Psoas muscle (tissue), 8 donors: Measurements from ENCODE around the gene DAAM2. TPM values are rescaled to one million over a fixed set of nuclear protein-coding genes. Genes with fewer than 3 reads are reported as not detected.

Experiments
- ATAC-seq, 4 donors: fragments of 200-7000 bp; cut with Tn5 transposase; one replicate each; pipeline ENCODE4 v1.9.1; 2020; ENCODE audit warnings: moderate library complexity in 3 of 4, mild to moderate bottlenecking in 2 of 4
- DNase-seq, 2 donors: peaks; one replicate each; pipeline ENCODE4 v3.0.0-alpha.2; 2020
- H3K27ac ChIP-seq: fragments of 200-600 bp; one replicate; pipeline ENCODE4 v1.8.0; 2022
- H3K27me3 ChIP-seq, 3 donors: fragments of 200-600 bp in 1 of 3; one replicate each; pipeline versions ENCODE4 v1.6.1 to v1.8.0; 2013 to 2022; ENCODE audit warnings: low read length in 2 of 3, mild to moderate bottlenecking in 2 of 3, moderate library complexity in 1 of 3; ENCODE audit not compliant: insufficient read depth in 3 of 3
- H3K36me3 ChIP-seq, 2 donors: fragments of 200-600 bp in 1 of 2; one replicate each; pipeline versions ENCODE4 v1.6.1 to v1.8.0; 2013 to 2022; ENCODE audit warnings: low read depth in 1 of 2, mild to moderate bottlenecking in 1 of 2, moderate library complexity in 1 of 2; ENCODE audit not compliant: insufficient read depth in 1 of 2
- H3K4me1 ChIP-seq: fragments of 200-600 bp; one replicate; pipeline ENCODE4 v1.8.0; 2022
- H3K4me3 ChIP-seq: fragments of 200-600 bp; one replicate; pipeline ENCODE4 v1.8.0; 2022; ENCODE audit warnings: mild to moderate bottlenecking
- H3K9me3 ChIP-seq: fragments of 200-600 bp; one replicate; pipeline ENCODE4 v1.8.0; 2022
- WGBS, 3 donors: extraction: QIAGEN DNeasy Blood & Tissue Kit; methylation state at CpG; one replicate each; pipeline versions ENCODE4 v1.1.6 to v1.1.7; 2013; 5-methylcytosine and 5-hydroxymethylcytosine counted together
- intact Hi-C, 2 donors: fragments of 100-400 bp; cut with DNase I; formaldehyde crosslinking; loops; one replicate each; pipeline versions ENCODE4 v1.11.0 to v1.14.2; 2022
- polyA plus RNA-seq, 3 donors: library from polyadenylated mRNA; stranded (reverse); fragments of 200-250 nt; gene quantifications; one replicate each; pipeline ENCODE4 v1.2.3, GENCODE V29; 2013
- total RNA-seq, 4 donors: library from RNA; stranded (reverse); fragmentation: NEBNext Ultra II Directional in 2 of 4; extraction: Animal tissue kit (Norgen Biotek cat#: 25700) in 2 of 4; gene quantifications; one replicate each; pipeline versions ENCODE4 v1.2.1 to v1.2.4, GENCODE V29; 2021 to 2023
- TF ChIP-seq, protein P1 (sequence below): fragments of 200-600 bp; IDR thresholded peaks from one replicate; pipeline ENCODE4 v1.8.0; 2022; ENCODE audit warnings: antibody characterized with exemption
- donor health status: healthy with polysubstance abuse.
- donor health status: DM: no; HTN: no; CAD: no; lungs with moderate emphysema.
- donor health status: Bipolar disorder and iron deficiency.
- donor health status: healthy.
- donor health status: DM: yes; HTN: yes; CAD: no.
- donor health status: DM: no; HTN: no; CAD: no.
- donor health status: DM: no; HTN: no; CAD: no.
- donor health status: DM: yes; HTN: yes; CAD: no.

DAAM2 gene
- total and polyA plus RNA-seq, 7 donors, result 7.0 to 67.1 (median 26.5) TPM

DNA sequence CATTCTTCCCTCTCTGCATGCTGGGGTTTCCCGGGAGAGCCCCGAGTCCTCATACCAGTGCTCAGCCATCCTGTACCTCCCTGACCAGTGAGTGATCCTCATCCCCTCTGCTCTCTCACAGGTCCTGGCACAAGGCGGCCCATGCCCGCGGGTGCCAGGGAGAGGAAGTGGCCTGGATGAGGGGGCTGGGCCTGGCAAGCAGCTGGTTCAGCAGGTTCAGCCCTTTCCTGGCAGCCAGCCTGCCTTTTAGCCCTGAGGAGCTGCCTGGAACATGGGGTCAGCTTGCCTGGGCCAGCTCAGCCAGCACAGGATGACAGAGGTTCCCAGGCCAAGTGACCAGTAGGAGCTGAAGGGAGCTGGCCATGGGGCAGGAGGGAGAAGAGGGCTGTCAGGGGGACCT is 131.2 kb downstream of the DAAM2 start:
- no peaks in the 10 kb centered on the region for H3K27me3 ChIP-seq
- ATAC-seq (peak; percentile 43 to 92 (median 84)), DNase-seq (peak in 1 of 2 donors; percentile 93)
- H3K4me3 ChIP-seq, result no peak overlapping the region
- peaks cover 48% of the 10 kb centered on the region for H3K4me1 ChIP-seq
- peak overlapping the region; percentile 61 for H3K27ac ChIP-seq
- peaks cover 12 to 79% of the 10 kb centered on the region in 2 donors for H3K36me3 ChIP-seq
- no peaks in the 10 kb centered on the region for H3K9me3 ChIP-seq
- 25 to 50% (median 48%) methylated on average over 5 of the region's 5 CpGs for WGBS, 3 donors
- TF ChIP-seq, protein P1, sequence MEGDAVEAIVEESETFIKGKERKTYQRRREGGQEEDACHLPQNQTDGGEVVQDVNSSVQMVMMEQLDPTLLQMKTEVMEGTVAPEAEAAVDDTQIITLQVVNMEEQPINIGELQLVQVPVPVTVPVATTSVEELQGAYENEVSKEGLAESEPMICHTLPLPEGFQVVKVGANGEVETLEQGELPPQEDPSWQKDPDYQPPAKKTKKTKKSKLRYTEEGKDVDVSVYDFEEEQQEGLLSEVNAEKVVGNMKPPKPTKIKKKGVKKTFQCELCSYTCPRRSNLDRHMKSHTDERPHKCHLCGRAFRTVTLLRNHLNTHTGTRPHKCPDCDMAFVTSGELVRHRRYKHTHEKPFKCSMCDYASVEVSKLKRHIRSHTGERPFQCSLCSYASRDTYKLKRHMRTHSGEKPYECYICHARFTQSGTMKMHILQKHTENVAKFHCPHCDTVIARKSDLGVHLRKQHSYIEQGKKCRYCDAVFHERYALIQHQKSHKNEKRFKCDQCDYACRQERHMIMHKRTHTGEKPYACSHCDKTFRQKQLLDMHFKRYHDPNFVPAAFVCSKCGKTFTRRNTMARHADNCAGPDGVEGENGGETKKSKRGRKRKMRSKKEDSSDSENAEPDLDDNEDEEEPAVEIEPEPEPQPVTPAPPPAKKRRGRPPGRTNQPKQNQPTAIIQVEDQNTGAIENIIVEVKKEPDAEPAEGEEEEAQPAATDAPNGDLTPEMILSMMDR, result no peak
- intact Hi-C loops, result no loop called here

DNA sequence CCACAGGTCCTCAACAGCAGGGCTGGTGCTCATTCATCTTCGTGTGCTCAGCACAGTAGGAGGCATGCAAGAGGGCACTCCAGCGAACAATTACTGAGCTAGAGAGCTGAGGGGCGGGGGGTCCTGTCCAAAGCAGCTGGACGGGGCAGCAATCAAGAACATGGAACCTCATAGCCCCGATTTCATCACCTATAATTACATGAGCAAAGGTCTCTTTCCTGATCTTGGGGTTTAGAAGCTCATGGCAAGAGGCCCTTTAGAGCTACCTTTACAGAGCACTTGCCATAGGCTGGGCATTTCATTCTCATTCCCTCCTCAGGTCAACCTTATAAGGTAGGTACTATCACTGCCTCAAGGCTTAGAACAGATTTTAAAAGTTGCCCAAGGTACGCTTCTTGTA is 131.7 kb downstream of the DAAM2 start:
- H3K36me3 ChIP-seq, result peaks cover 12 to 74% of the 10 kb centered on the region in 2 donors
- H3K4me1 ChIP-seq, result peaks cover 53% of the 10 kb centered on the region
- peak overlapping the region; percentile 50 for H3K27ac ChIP-seq

GRCh38 chr6:39924283-39924682 is 132.1 kb downstream of the DAAM2 start:
- Histone ChIP-seq H3K9me3 (no peaks in the 10 kb centered on the region), H3K4me1 (peaks cover 57% of the 10 kb centered on the region), H3K27me3 (no peaks in the 10 kb centered on the region), H3K27ac (peak overlapping the region; percentile 50), H3K36me3 (peaks cover 12 to 71% of the 10 kb centered on the region in 2 donors), H3K4me3 (no peak overlapping the region)
- TF ChIP-seq, protein P1, result no peak
- WGBS, 3 donors, result 47 to 65% (median 51%) methylated on average over 6 of the region's 6 CpGs
- DNase-seq (no peak), ATAC-seq (no peak)
- intact Hi-C loops, result no loop called here

More for the DNA sequence above, 131.7 kb downstream of the DAAM2 start:
- no peak overlapping the region for H3K4me3 ChIP-seq
- TF ChIP-seq, protein P1, result no peak
- DNase-seq (no peak), ATAC-seq (no peak)
- WGBS, 3 donors, result 74 to 77% (median 74%) methylated on average over 6 of the region's 6 CpGs
- intact Hi-C loops, result no loop called here
- H3K27me3 ChIP-seq, result no peaks in the 10 kb centered on the region
- H3K9me3 ChIP-seq, result no peaks in the 10 kb centered on the region

DNA sequence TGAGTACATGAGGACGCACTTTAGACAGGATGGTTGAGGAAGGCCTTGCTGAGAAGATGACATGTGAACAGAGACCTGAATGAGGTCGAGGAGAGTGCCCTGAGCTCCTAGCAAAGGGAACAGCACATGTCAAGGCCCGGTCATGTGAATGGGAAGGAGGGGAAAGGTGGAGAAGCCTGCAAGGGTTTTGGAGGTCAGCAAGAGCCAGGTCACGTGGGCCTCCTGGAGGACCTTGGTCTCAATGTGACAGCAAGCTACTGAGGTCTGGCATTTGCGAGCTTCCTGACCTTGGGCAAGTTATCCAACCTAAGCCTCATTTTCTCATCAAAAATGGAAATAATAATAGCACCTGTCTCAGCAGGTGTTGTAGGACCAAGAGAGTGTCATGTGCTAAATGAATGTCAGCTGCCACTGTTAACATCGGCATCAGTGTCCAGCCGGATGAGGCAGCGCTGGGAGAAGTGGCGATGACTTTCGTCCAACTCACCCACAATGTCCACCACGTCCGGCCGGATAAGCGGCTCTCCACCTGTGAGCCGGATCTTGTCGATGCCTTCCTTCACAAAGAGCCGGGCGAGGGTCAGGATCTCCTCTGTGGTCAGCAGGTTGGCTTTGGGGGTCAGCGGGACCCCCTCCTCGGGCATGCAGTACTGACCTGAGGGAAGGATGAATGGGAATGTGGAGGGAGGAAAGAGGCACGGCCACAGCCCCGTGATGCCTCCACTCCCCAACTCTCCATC is 133.2 kb downstream of the DAAM2 start:
- 93 to 95% (median 94%) methylated on average over 22 of the region's 22 CpGs for WGBS, 3 donors
- Histone ChIP-seq H3K27ac (peak overlapping the region; percentile 41), H3K9me3 (no peaks in the 10 kb centered on the region), H3K4me3 (no peak overlapping the region), H3K36me3 (peaks cover 12 to 61% of the 10 kb centered on the region in 2 donors), H3K27me3 (no peaks in the 10 kb centered on the region), H3K4me1 (peaks cover 68% of the 10 kb centered on the region)
- DNase-seq, result no peak
- TF ChIP-seq, protein P1, result no peak
- intact Hi-C loops, result no loop called here
- ATAC-seq, result no peak
